Esophagus squamous epithelium (tissue), 5 donors: ENCODE data around the gene ZNHIT2. TPM values are rescaled to one million over a fixed set of nuclear protein-coding genes. Genes with fewer than 3 reads are reported as not detected.
A peak's percentile ranks its signal among the peaks of the same experiment; 100 is the strongest.

ENCODE experiments used
- DNase-seq: peaks from one replicate; lab custom pipeline; 2025; lab: John Stamatoyannopoulos, UW
- H3K27ac ChIP-seq, 4 donors: fragments of 200-600 bp; sonication (generic); one replicate each; pipeline ENCODE4 v1.5.1; 2016 to 2019; ENCODE audit warnings: mild to moderate bottlenecking in 1 of 4
- H3K27me3 ChIP-seq, 4 donors: fragments of 200-600 bp; sonication (generic); 1 replicate in 3 of 4; 2 replicates in 1 of 4; pipeline versions ENCODE4 v1.5.1 to v1.6.0; 2017 to 2021; ENCODE audit warnings: antibody characterized with exemption in 1 of 4
- H3K36me3 ChIP-seq, 3 donors: fragments of 200-600 bp; sonication (generic); one replicate each; pipeline ENCODE4 v1.5.1; 2016 to 2019
- H3K4me1 ChIP-seq, 3 donors: fragments of 200-600 bp; sonication (generic); one replicate each; pipeline ENCODE4 v1.5.1; 2017 to 2019
- H3K4me3 ChIP-seq, 4 donors: fragments of 200-600 bp; sonication (generic); 1 replicate in 3 of 4; 2 replicates in 1 of 4; pipeline ENCODE4 v1.5.1; 2016 to 2019; ENCODE audit warnings: mild to moderate bottlenecking in 2 of 4, moderate library complexity in 1 of 4
- H3K9me3 ChIP-seq, 3 donors: fragments of 200-600 bp; sonication (generic); one replicate each; pipeline ENCODE4 v1.5.1; 2016 to 2019
- POLR2A ChIP-seq, 4 donors: fragments of 450-650 bp; IDR thresholded peaks; one replicate each; pipeline ENCODE4 v1.6.1; 2017; ENCODE audit warnings: antibody characterized with exemption in 4 of 4, mild to moderate bottlenecking in 4 of 4, moderate library complexity in 3 of 4
- WGBS, 2 donors: methylation state at CpG; one replicate each; pipeline ENCODE4 v1.1.5; 2018; 5-methylcytosine and 5-hydroxymethylcytosine counted together
- intact Hi-C: fragments of 100-400 bp; cut with DNase I; formaldehyde crosslinking; loops from one replicate; pipeline ENCODE4 v1.15.0; 2022
- total RNA-seq, 4 donors: library from RNA; depleted of rRNA; stranded (reverse); fragments of >200 nt; gene quantifications; one replicate each; pipeline ENCODE4 v1.1.0, GENCODE V29; 2016
- TF ChIP-seq, protein P1 (sequence below), 6 experiments: fragments of 450-650 bp in 4 of 6; fragments of 200-600 bp in 2 of 6; sonication (generic) in 2 of 6; IDR thresholded peaks; one replicate each; pipeline ENCODE4 v1.5.1; 2016 to 2019; ENCODE audit warnings: antibody characterized with exemption in 6 of 6, mild to moderate bottlenecking in 4 of 6, moderate library complexity in 4 of 6
- donor health status: DM: yes; HTN: yes; CAD: no.

ZNHIT2 gene
- total RNA-seq, 4 donors from 2014 or later: 12.4 to 17.0 (median 16.5) TPM

DNA sequence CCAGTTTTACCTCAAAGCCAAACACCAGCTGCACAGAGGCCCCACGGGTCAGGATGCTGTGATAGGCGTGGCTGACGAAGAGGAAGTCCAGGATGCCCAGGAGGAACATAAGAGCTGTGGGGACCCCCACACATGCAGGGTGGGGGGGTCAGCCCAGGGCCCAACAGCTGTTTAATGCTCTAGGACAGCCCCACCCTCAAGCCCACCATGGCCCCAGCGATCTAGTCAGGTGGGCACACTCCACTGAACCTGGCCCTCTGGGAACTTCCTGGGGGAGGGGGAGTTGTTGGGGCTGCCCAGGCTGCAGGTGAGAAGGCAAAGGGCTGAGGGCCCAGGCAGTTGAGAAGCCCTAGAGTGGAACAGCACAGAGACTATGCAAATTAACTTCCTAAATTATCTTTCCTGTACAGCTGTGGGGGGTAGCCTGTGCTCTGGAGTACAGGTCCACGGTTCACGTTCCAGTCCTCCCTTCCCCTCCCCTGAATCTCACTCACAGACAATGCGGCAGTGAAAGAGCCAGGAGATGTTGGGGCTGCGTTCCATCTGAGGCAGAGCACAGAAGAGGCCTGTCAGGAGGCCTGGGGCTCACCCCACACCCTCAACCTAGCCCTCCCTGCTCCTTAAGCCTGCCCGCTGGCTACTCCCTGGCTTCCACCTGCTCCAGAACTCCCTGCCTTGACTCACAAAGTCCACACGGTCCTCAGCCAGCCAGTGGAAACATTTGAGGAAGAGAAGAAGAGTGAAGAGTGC lies 14.9 kb upstream of the ZNHIT2 start:
- TF ChIP-seq, protein P1, sequence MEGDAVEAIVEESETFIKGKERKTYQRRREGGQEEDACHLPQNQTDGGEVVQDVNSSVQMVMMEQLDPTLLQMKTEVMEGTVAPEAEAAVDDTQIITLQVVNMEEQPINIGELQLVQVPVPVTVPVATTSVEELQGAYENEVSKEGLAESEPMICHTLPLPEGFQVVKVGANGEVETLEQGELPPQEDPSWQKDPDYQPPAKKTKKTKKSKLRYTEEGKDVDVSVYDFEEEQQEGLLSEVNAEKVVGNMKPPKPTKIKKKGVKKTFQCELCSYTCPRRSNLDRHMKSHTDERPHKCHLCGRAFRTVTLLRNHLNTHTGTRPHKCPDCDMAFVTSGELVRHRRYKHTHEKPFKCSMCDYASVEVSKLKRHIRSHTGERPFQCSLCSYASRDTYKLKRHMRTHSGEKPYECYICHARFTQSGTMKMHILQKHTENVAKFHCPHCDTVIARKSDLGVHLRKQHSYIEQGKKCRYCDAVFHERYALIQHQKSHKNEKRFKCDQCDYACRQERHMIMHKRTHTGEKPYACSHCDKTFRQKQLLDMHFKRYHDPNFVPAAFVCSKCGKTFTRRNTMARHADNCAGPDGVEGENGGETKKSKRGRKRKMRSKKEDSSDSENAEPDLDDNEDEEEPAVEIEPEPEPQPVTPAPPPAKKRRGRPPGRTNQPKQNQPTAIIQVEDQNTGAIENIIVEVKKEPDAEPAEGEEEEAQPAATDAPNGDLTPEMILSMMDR (IDR thresholded peaks at IDR 0.05): no peak
- no peak for TF ChIP-seq POLR2A (IDR thresholded peaks at IDR 0.05)
- intact Hi-C loops: no loop called here
- no peak for DNase-seq
- Histone ChIP-seq H3K9me3 (no peaks in the 10 kb centered on the region), H3K4me1 (peaks cover 22 to 50% (median 23%) of the 10 kb centered on the region in 3 donors), H3K4me3 (peak overlapping the region in 2 of 4 donors; percentile 72 to 84), H3K27me3 (no peaks in the 10 kb centered on the region), H3K36me3 (peaks cover 48 to 57% (median 49%) of the 10 kb centered on the region in 3 donors), H3K27ac (peak overlapping the region; percentile 97 to 99 (median 98))
- WGBS, 2 donors: 56 to 70% methylated on average over 4 to 5 of the region's 10 CpGs

DNA sequence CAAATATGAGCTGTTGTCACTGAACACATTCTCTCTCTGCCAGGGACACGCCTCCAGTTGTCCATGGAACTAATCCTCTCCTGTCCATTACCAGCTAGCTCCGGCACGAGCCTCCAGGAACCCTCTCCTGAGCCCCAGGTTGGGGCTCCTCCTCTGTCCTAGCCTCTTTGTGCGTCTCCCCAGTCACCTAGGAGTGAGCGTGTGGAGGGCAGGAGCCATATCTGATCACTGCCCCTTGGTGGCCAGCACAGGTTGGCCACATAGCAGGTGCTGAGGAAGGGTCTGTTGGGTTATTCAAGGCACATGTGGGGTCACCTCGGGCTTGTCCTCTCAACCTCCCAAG lies 14.4 kb upstream of the ZNHIT2 start:
- intact Hi-C loops: no loop called here
- H3K36me3 ChIP-seq: peaks cover 50 to 63% (median 51%) of the 10 kb centered on the region in 3 donors
- 71 to 91% methylated on average over 5 of the region's 6 CpGs for WGBS, 2 donors
- H3K9me3 ChIP-seq: no peaks in the 10 kb centered on the region
- no peak overlapping the region for H3K4me3 ChIP-seq
- DNase-seq: no peak
- H3K27ac ChIP-seq: peak overlapping the region in 1 of 4 donors; percentile 99
- TF ChIP-seq, protein P1 (IDR thresholded peaks at IDR 0.05): no peak
- TF ChIP-seq POLR2A (IDR thresholded peaks at IDR 0.05): no peak
- no peaks in the 10 kb centered on the region for H3K27me3 ChIP-seq
- H3K4me1 ChIP-seq: peaks cover 22 to 48% (median 23%) of the 10 kb centered on the region in 3 donors

DNA sequence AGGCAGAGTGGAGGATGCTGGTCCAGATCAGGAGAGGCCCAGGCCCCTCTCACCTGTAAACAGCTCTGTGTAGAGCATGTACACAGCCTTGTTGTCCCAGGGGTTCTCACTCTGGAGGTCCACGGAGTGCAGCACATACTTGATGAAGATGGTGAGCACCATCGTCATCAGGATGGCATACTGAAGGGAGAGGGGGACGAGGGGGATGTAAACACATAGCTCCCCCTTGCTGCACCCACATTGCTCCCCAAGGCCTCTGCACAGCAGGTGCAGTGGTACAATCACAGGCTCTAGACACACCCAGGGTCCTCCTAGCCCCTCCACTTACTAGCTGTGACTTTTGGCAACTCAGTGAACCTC lies 13.9 kb upstream of the ZNHIT2 start:
- Histone ChIP-seq H3K27ac (no peak overlapping the region), H3K36me3 (peaks cover 54 to 67% (median 56%) of the 10 kb centered on the region in 3 donors), H3K4me1 (peaks cover 22 to 43% (median 23%) of the 10 kb centered on the region in 3 donors), H3K4me3 (no peak overlapping the region), H3K27me3 (no peaks in the 10 kb centered on the region), H3K9me3 (no peaks in the 10 kb centered on the region)
- DNase-seq: no peak
- TF ChIP-seq, protein P1 (IDR thresholded peaks at IDR 0.05): no peak
- no peak for TF ChIP-seq POLR2A (IDR thresholded peaks at IDR 0.05)
- 72% methylated on average over 3 of the region's 3 CpGs; no CpG with 5 or more reads in 1 of the 2 donors for WGBS, 2 donors
- intact Hi-C loops: no loop called here

DNA sequence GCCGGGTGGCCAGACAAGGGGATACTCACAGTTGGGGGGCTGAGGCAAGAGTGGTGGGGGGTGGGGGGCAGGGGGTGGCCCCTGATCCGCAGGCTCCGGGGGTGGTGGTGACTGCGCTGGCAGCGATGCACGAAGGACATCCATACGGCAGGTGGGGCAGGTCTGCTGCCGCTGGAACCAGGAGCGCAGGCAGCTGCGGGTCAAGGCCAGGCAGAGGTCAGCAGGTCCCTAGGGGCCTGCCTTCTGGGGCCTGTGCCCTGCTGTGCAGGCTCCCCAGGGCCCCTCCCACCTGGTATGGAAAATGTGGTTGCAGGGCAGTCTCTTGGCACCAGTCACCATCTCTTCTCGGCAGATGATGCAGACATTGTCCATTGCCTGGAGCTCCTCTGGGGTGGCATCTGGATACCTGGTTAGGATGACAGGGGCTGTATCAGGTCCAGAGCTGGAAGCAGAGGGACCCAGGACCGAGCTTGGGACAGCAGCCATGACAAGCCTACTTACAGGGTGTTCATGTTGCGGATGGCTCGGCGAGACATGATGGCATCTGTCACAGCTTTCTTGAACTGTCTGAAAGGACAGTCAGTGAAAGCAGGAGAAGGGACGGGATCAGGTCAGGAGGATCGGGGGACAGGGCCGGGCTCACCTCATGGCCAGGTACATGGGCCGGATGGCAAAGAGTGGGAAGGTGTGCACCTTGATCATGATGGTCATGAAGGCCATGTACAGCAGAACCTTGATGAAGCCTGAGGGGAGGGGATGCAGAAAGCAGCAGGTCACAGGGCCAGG lies 13.3 kb upstream of the ZNHIT2 start:
- Histone ChIP-seq H3K36me3 (peaks cover 60 to 73% (median 62%) of the 10 kb centered on the region in 3 donors), H3K4me1 (peaks cover 19 to 38% (median 23%) of the 10 kb centered on the region in 3 donors), H3K27me3 (no peaks in the 10 kb centered on the region), H3K9me3 (no peaks in the 10 kb centered on the region), H3K4me3 (no peak overlapping the region), H3K27ac (no peak overlapping the region)
- 86 to 95% methylated on average over 5 to 8 of the region's 19 CpGs for WGBS, 2 donors
- intact Hi-C loops: no loop called here
- TF ChIP-seq, protein P1 (IDR thresholded peaks at IDR 0.05): no peak
- no peak for TF ChIP-seq POLR2A (IDR thresholded peaks at IDR 0.05)
- DNase-seq: no peak
